NCI-H2227 (cell line): ENCODE results near the gene CD69.

Source experiments
- DNase-seq: peaks from one replicate; lab custom pipeline; 2025; ENCODE audit not compliant: unreplicated experiment; lab: John Stamatoyannopoulos, UW

The CD69 gene

GRCh38 chr12:9760699-9761418, at the start of gene CD69:
CD69 (minus strand) TSS chr12:9760901; CDS start chr12:9760820, 81 bp downstream.
- no peak for DNase-seq

GRCh38 chr12:9809866-9810265, 49.2 kb upstream of the CD69 start:
- DNase-seq = no peak

DNA sequence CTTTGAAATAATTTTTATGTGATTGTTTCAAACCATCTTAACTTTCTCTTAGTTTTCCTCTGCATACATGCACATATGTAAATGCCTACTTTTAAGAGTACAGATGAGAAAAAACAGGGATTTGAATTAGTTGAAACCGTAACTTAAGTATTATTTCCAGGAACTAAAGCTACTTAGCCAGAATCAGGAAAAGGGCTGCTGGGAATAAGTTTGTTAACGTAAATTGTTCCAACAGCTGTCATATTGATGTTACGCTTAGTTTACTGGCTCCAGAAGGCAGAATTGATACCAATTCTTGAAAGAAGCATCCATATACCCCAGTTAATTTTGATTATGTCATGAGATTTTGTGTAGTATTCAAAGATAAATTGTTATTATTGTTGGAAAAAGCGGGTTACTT, 48.6 kb upstream of the CD69 start:
- DNase-seq = no peak

DNA sequence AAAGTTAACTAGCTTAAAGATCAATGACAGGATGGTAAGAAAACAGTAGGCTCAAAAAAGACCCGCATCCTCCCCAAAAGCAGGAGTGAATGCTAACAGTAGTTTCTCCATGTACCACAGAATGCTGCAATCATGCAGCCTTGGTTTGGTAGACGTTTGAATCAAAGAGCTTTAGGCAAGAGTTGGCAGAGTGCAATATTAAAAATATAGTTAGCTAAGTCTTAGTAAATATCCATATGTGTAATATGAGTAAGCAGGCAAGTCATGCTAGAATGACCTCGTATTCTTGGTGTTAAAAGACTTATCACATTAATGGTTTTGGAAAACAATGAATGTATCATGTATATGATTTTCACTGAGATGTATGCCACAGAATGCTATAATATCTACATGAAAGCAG, 47.8 kb upstream of the CD69 start:
- DNase-seq = no peak

GRCh38 chr12:9806714-9807113, 46.0 kb upstream of the CD69 start:
- no peak for DNase-seq

DNA sequence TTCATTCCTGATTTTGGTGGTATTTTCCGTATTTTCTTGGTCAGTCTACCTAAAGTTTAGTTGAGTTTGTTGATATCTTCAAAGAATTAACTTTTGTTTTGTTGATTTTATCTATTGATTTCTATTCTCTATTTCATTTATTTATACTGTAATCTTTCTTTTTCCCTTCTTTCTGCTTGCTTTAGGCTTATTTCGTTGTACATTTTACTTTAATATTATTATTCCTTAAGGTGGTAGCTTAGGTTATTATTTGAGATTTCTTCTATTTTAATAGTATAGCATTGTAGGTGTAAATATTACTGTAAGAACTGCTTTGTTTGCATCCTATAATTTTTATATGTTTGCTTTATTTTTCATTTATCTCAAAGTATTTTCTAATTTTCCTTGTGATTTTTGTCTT, 45.2 kb upstream of the CD69 start:
- no peak for DNase-seq

- DNase-seq = no peak
These were observed 39.3 kb upstream of the CD69 start for GRCh38 chr12:9799961-9800360.

- no peak for DNase-seq
These were observed 37.3 kb upstream of the CD69 start for GRCh38 chr12:9797722-9798619.

GRCh38 chr12:9796971-9797370, 36.3 kb upstream of the CD69 start:
- no peak for DNase-seq

DNA sequence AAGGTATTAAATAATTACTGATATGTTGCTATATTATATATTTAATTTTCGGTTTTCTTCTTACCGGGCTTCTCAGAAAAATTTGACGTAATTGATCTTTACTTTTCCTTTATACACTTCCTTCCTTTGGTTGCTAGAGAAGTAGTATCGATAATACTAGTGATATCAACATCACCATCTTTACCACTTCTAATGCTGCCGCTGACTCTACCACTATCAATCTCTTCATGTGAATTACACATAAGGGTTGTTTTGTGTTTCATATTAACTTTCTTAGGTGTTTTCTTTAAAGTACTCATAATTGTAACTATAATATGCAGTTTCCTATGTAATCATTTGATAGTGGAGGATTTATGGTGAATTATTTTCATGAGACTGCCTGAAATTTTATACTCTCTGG, 35.6 kb upstream of the CD69 start:
- no peak for DNase-seq

GRCh38 chr12:9795945-9796344, 35.2 kb upstream of the CD69 start:
- DNase-seq = no peak

DNA sequence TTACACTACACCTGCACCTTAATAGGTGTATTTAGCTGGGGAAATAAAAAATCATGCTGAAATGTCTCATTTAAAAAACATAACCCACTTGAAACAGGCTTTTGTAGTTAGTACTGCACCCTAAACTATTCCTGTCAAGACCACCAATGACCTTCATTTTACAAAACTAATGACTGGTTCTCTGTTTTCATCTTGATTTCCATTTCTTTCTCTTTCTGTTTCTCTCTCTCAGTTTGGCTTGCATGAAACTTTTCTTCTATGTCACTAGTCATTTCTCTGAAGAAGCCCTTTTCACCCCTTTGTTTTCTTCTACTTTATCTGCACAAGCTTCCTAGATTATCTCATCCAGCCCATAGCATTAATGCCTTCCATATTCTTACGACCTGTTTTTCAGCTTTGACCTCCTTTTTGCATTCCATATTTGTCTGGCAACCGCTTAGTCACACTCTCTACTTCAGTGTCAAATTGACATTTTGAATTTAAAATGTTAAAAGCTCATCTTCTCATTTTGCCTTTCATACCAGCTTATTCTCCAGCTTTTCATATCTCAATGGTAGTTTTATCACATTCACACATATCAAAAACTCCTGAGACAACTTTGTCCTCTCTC, 33.9 kb upstream of the CD69 start:
- DNase-seq = no peak

GRCh38 chr12:9793779-9794395, 33.2 kb upstream of the CD69 start:
- no peak for DNase-seq

DNA sequence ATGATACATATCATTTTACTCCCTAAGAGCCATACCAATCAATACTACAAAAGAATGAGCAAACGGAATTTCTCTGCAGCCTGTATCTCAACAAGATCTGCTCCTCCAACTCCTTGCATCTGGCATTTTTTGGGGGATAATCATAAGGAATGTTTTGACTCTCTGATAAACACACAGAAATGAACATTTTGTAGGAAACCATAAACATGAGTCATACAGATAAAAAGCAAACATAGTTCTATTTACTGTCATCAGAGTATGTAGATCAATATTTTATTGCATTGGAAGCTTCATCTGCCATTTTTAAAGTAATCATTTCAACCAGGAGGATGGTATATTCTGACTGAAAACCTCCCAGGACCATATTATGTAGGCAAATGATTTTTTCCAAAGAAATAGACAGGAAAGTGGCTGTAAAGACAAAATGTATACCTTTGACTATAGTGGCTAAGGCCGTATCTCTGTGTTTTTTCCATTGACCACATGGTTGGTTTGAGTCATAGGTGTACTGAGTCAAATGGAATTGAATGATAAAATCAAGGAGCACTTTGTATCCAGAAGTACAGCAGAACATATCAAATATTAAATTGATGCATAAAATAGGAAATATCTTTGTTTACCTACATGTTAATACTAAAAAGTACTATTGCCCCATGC, 32.4 kb upstream of the CD69 start:
- DNase-seq = no peak

DNA sequence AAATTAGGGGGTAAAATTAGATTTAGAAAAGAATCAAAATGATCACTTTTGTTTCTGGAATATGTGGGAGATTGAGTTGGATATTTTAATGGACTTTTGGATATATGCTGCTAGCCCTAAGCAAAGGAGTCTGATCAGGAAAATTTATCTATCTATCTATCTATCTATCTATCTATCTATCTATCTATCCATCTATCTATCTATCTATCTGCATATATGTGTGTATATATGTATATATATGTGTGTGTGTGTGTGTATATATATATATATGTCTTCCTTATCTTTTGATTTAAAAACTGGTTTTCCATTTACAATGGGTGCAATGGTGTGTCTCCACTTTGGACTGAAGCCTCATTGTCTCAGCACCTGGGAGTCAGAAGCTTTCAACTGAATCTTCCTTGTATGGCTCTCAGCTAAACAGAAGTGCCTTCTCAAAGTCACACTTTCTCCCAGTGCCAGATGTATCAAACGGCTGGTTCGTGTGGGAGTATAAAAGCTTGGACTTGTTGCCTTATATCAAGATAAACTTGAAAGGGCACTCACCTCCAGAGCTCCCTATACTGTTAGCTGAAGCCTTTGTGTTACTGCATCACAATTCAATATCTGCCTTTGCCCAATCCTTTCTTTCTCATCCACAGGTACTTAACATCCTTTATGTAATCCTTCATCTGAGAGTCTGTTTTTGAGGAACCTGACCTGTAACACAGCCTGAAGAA, 31.6 kb upstream of the CD69 start:
- DNase-seq = no peak

GRCh38 chr12:9786726-9787717, 26.3 kb upstream of the CD69 start:
- DNase-seq = no peak

- DNase-seq = no peak
These were observed 24.1 kb upstream of the CD69 start for GRCh38 chr12:9784816-9785215.

DNA sequence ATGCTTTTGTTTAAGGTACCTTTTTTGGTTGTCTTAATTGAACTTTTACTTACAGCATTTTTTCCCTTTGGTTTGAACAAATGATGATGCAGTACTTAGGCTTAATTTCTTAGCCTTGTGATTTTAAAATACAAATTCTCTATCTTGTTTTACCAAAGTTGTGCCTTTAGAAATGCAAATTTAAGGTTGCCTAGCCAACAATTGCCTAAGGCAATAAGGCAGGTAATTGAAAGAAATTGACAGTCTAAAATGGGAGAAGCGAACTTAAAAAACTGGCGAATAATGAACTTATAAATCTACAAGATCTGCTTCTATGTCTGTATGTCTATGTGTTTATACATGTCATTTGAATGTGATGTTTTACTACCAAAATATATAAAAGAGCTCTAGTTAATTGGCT, 23.6 kb upstream of the CD69 start:
- no peak for DNase-seq
